ENCODE measurements around the gene DEFB110. TPM values are rescaled to one million over a fixed set of nuclear protein-coding genes. Genes with fewer than 3 reads are reported as not detected.

The DEFB110 gene
- total RNA-seq, 1 donor from 2014 or later = not detected

GRCh38 chr6:49982046-49982445 is 39.7 kb downstream of the DEFB110 start:
- H3K9me3 Mint-ChIP-seq (ENCODE audit: unreplicated experiment) = no peaks in the 10 kb centered on the region
- H3K4me3 Mint-ChIP-seq (ENCODE audit: unreplicated experiment) = no peak overlapping the region
- H3K27ac Mint-ChIP-seq (ENCODE audit: unreplicated experiment) = no peak overlapping the region

GRCh38 chr6:49980898-49981297 is 40.9 kb downstream of the DEFB110 start:
- Mint-ChIP-seq H3K9me3 (ENCODE audit: unreplicated experiment) (no peaks in the 10 kb centered on the region), H3K27me3 (ENCODE audit: unreplicated experiment) (no peaks in the 10 kb centered on the region), H3K4me3 (ENCODE audit: unreplicated experiment) (no peak overlapping the region), H3K36me3 (ENCODE audit: unreplicated experiment) (no peaks in the 10 kb centered on the region), H3K27ac (ENCODE audit: unreplicated experiment) (no peak overlapping the region), H3K4me1 (ENCODE audit: low read depth, unreplicated experiment) (peaks cover 7% of the 10 kb centered on the region)
- no peak for TF ChIP-seq CTCF (IDR thresholded peaks at IDR 0.05; ENCODE audit: partially characterized antibody, unreplicated experiment)
- no peak for DNase-seq

More at GRCh38 chr6:49982046-49982445, 39.7 kb downstream of the DEFB110 start:
- TF ChIP-seq CTCF (IDR thresholded peaks at IDR 0.05; ENCODE audit: partially characterized antibody, unreplicated experiment) = no peak
- DNase-seq = no peak
- H3K27me3 Mint-ChIP-seq (ENCODE audit: unreplicated experiment) = no peaks in the 10 kb centered on the region
- H3K4me1 Mint-ChIP-seq (ENCODE audit: low read depth, unreplicated experiment) = peaks cover 7% of the 10 kb centered on the region
- H3K36me3 Mint-ChIP-seq (ENCODE audit: unreplicated experiment) = no peaks in the 10 kb centered on the region

GRCh38 chr6:49979584-49979983 is 42.2 kb downstream of the DEFB110 start:
- no peak for TF ChIP-seq CTCF (IDR thresholded peaks at IDR 0.05; ENCODE audit: partially characterized antibody, unreplicated experiment)
- no peak overlapping the region for H3K4me3 Mint-ChIP-seq (ENCODE audit: unreplicated experiment)
- DNase-seq = no peak
- no peaks in the 10 kb centered on the region for H3K27me3 Mint-ChIP-seq (ENCODE audit: unreplicated experiment)
- peaks cover 7% of the 10 kb centered on the region for H3K4me1 Mint-ChIP-seq (ENCODE audit: low read depth, unreplicated experiment)
- no peaks in the 10 kb centered on the region for H3K9me3 Mint-ChIP-seq (ENCODE audit: unreplicated experiment)
- H3K36me3 Mint-ChIP-seq (ENCODE audit: unreplicated experiment) = no peaks in the 10 kb centered on the region
- no peak overlapping the region for H3K27ac Mint-ChIP-seq (ENCODE audit: unreplicated experiment)

- H3K9me3 Mint-ChIP-seq (ENCODE audit: unreplicated experiment) = no peaks in the 10 kb centered on the region
- no peak overlapping the region for H3K27ac Mint-ChIP-seq (ENCODE audit: unreplicated experiment)
- H3K4me1 Mint-ChIP-seq (ENCODE audit: low read depth, unreplicated experiment) = peaks cover 7% of the 10 kb centered on the region
- H3K36me3 Mint-ChIP-seq (ENCODE audit: unreplicated experiment) = no peaks in the 10 kb centered on the region
- H3K4me3 Mint-ChIP-seq (ENCODE audit: unreplicated experiment) = no peak overlapping the region
- no peak for TF ChIP-seq CTCF (IDR thresholded peaks at IDR 0.05; ENCODE audit: partially characterized antibody, unreplicated experiment)
- H3K27me3 Mint-ChIP-seq (ENCODE audit: unreplicated experiment) = no peaks in the 10 kb centered on the region
- no peak for DNase-seq
Observed at GRCh38 chr6:49978332-49979226, 43.2 kb downstream of the DEFB110 start.

- TF ChIP-seq CTCF (IDR thresholded peaks at IDR 0.05; ENCODE audit: partially characterized antibody, unreplicated experiment) = no peak
- DNase-seq = no peak
- Mint-ChIP-seq H3K9me3 (ENCODE audit: unreplicated experiment) (no peaks in the 10 kb centered on the region), H3K36me3 (ENCODE audit: unreplicated experiment) (no peaks in the 10 kb centered on the region), H3K4me1 (ENCODE audit: low read depth, unreplicated experiment) (no peaks in the 10 kb centered on the region), H3K27me3 (ENCODE audit: unreplicated experiment) (no peaks in the 10 kb centered on the region), H3K4me3 (ENCODE audit: unreplicated experiment) (no peak within 1 kb of the TSS), H3K27ac (ENCODE audit: unreplicated experiment) (no peak within 1 kb of the TSS)
Observed at GRCh38 chr6:49969605-49970004, 52.2 kb downstream of the DEFB110 start, which contains the start of gene DEFB113. TSS of gene DEFB113 (minus strand) at chr6:49969625. CDS start at chr6:49969625, 0 bp downstream.
